Breast epithelium (tissue), 3 donors: ENCODE data around the gene POLA2.

ENCODE experiments used
- POLR2A ChIP-seq: fragments of 450-650 bp; IDR thresholded peaks from one replicate; pipeline ENCODE4 v1.6.1; 2016; ENCODE audit warnings: antibody characterized with exemption, mild to moderate bottlenecking, moderate library complexity
- TF ChIP-seq, protein P1 (sequence below), 3 donors: fragments of 450-650 bp; IDR thresholded peaks; one replicate each; pipeline ENCODE4 v1.5.1; 2016 to 2017; ENCODE audit warnings: antibody characterized with exemption in 3 of 3, mild to moderate bottlenecking in 3 of 3, moderate library complexity in 3 of 3

DNA sequence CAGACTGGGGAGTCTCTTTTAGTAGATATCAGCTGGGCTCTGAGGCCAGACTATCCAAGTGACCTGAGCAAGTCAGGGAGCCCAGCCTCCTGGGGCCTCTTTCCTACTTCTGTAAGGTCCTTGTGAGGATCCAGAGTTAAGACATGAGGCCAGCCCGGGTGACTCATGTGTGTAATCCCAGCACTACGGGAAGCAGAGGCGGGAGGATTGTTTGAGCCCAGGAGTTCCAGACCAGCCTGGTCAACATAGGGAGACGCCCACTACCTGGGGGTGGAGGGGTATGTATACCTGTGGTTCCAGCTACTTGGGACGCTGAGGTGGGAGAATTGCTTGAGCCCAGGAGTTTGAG lies 36.9 kb upstream of the POLA2 start:
- no peak for TF ChIP-seq POLR2A
- TF ChIP-seq, protein P1, sequence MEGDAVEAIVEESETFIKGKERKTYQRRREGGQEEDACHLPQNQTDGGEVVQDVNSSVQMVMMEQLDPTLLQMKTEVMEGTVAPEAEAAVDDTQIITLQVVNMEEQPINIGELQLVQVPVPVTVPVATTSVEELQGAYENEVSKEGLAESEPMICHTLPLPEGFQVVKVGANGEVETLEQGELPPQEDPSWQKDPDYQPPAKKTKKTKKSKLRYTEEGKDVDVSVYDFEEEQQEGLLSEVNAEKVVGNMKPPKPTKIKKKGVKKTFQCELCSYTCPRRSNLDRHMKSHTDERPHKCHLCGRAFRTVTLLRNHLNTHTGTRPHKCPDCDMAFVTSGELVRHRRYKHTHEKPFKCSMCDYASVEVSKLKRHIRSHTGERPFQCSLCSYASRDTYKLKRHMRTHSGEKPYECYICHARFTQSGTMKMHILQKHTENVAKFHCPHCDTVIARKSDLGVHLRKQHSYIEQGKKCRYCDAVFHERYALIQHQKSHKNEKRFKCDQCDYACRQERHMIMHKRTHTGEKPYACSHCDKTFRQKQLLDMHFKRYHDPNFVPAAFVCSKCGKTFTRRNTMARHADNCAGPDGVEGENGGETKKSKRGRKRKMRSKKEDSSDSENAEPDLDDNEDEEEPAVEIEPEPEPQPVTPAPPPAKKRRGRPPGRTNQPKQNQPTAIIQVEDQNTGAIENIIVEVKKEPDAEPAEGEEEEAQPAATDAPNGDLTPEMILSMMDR (IDR thresholded peaks at IDR 0.05) = no peak
